OCI-LY7 (cell line): Measurements from ENCODE around the gene NR2F2. TPM values are rescaled to one million over a fixed set of nuclear protein-coding genes. Genes with fewer than 3 reads are reported as not detected.
A peak's percentile ranks its signal among the peaks of the same experiment; 100 is the strongest.

Source experiments
- BruUV-seq: library from RNA; stranded (reverse); fragments of 400-500 nt; replicated peaks from 2 replicates; lab custom pipeline; 2021; lab: Mats Ljungman, UMichigan
- CTCF ChIA-PET: fragments of 300-600 bp; sonication (Branson Sonifier 250); formaldehyde crosslinking; loops from one replicate; lab custom pipeline; 2022; ENCODE audit warnings: antibody characterized with exemption; ENCODE audit not compliant: unreplicated experiment; lab: Charles Lee
- POLR2A ChIA-PET: fragments of 300-600 bp; sonication (Branson Sonifier 250); formaldehyde crosslinking; loops from one replicate; lab custom pipeline; 2022; ENCODE audit warnings: antibody characterized with exemption; lab: Charles Lee
- DNase-seq: peaks from one replicate; pipeline ENCODE4 v3.0.0-alpha.2; 2015; ENCODE audit warnings: low spot score
- H2AFZ ChIP-seq: fragments of 200-600 bp; sonication (generic), shearing (Covaris generic); 2 replicates; pipeline ENCODE4 v1.6.1; 2014; ENCODE audit warnings: mild to moderate bottlenecking, antibody characterized with exemption, low read length, moderate library complexity
- H3K27ac ChIP-seq: fragments of 200-600 bp; sonication (generic); 2 replicates; pipeline ENCODE4 v1.5.1; 2014; ENCODE audit warnings: mixed run types, low read depth, mild to moderate bottlenecking, moderate library complexity, low read length, inconsistent platforms; ENCODE audit not compliant: poor library complexity, severe bottlenecking
- H3K36me3 ChIP-seq: fragments of 200-600 bp; sonication (generic); 2 replicates; pipeline ENCODE4 v1.6.1; 2014; ENCODE audit warnings: mild to moderate bottlenecking, antibody characterized with exemption, low read length, moderate library complexity, mixed read lengths; ENCODE audit not compliant: insufficient read depth
- H3K4me1 ChIP-seq: fragments of 200-600 bp; sonication (generic); 2 replicates; pipeline ENCODE4 v1.5.1; 2014; ENCODE audit warnings: mild to moderate bottlenecking, low read length; ENCODE audit not compliant: insufficient read depth, poor library complexity, severe bottlenecking
- H3K4me2 ChIP-seq: fragments of 200-600 bp; sonication (generic); 2 replicates; pipeline ENCODE4 v1.6.1; 2014; ENCODE audit warnings: mild to moderate bottlenecking, low read length
- H3K4me3 ChIP-seq: fragments of 200-600 bp; sonication (generic); 2 replicates; pipeline ENCODE4 v1.5.1; 2014; ENCODE audit warnings: mild to moderate bottlenecking, low read depth, low read length; ENCODE audit not compliant: poor library complexity, severe bottlenecking
- H3K79me2 ChIP-seq: fragments of 200-600 bp; sonication (generic); 2 replicates; pipeline ENCODE4 v1.6.1; 2016; ENCODE audit warnings: low read depth, mild to moderate bottlenecking, low read length, moderate library complexity, mixed read lengths; ENCODE audit not compliant: insufficient read depth
- H3K9me2 ChIP-seq: fragments of 200-600 bp; sonication (generic); 2 replicates; pipeline ENCODE4 v1.6.1; 2016; ENCODE audit warnings: mild to moderate bottlenecking, low read length, mixed read lengths; ENCODE audit not compliant: insufficient read depth
- H3K9me3 ChIP-seq: fragments of 200-600 bp; sonication (generic); 2 replicates; pipeline ENCODE4 v1.6.1; 2014; ENCODE audit warnings: mild to moderate bottlenecking, mixed run types, low read length, mixed read lengths
- H4K20me1 ChIP-seq: fragments of 200-600 bp; sonication (generic); 2 replicates; pipeline ENCODE4 v1.6.1; 2014; ENCODE audit warnings: mild to moderate bottlenecking, antibody characterized with exemption, low read length, moderate library complexity, mixed read lengths; ENCODE audit not compliant: insufficient read depth
- EZH2phosphoT487 ChIP-seq: fragments of 200-600 bp; sonication (generic); IDR thresholded peaks from 2 replicates; pipeline ENCODE4 v1.6.1; 2018; ENCODE audit warnings: low read depth, borderline replicate concordance, mild to moderate bottlenecking, mixed run types, antibody characterized with exemption, low read length, moderate library complexity, mixed read lengths
- intact Hi-C: fragments of 100-400 bp; cut with micrococcal nuclease; formaldehyde crosslinking; loops from one replicate; pipeline ENCODE4 v1.10.0; 2022; ENCODE audit not compliant: unreplicated experiment
- total RNA-seq, 2 experiments: library from RNA; depleted of rRNA in 1 of 2; stranded (reverse); fragments of >200 nt in 1 of 2; shearing (Covaris generic) in 1 of 2; gene quantifications; 2 replicates each; pipeline ENCODE4 v1.2.3, GENCODE V29; 2014 to 2022
- TF ChIP-seq, protein P1 (sequence below): fragments of 200-600 bp; sonication (generic); conservative IDR thresholded peaks from 2 replicates; pipeline ENCODE4 v1.5.1; 2014; ENCODE audit warnings: mild to moderate bottlenecking, antibody characterized with exemption, low read length, moderate library complexity, mixed read lengths

Gene NR2F2
- total RNA-seq, 2 experiments from 2014 or later: not detected

DNA sequence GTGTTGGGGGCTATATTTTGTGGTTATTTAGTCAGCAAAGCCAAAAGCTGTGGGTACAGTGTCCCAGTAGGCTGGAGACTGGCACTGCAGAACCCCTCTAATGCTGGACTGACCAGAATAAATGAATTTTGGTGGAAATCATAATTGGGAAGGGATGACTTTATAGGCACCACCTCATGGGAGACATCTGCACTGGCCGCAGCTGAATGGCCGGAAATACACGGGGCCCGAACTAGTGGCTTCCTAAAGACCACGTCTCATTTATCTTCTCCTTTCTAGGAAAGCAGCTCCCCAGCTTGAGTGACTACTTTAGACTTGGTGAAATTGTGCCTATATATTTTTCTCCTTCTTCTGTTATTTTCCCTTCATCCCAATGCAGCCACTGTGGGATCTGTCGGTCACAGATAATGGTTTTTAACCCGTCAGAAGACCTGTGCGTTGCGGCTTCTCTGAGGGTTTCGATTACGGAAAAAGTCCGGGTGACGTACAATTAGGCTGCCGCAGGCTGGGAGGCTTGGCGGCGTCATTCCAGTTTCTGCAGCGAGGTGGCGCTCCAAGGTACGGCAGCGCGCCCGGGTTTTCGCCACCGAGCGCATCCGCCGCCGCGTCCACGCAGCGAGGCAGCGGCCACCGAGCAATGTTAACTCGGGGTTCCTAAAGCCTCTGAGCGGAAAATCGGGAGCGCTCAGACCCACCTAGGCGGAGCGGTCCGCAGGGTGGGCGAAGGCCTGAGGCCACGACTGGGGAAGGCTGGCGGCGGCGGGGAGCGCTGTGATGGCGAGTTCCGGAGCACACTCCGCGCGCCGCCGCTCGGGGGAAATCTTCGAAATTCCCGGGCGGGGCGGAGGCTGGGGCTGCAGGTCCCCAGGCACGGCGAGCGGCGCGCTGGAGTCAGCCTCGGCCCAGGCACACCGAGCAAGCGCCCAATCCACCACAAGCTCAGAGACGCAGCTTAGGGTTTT is 26.3 kb downstream of the NR2F2 start:
- H3K4me3 ChIP-seq: no peak overlapping the region

DNA sequence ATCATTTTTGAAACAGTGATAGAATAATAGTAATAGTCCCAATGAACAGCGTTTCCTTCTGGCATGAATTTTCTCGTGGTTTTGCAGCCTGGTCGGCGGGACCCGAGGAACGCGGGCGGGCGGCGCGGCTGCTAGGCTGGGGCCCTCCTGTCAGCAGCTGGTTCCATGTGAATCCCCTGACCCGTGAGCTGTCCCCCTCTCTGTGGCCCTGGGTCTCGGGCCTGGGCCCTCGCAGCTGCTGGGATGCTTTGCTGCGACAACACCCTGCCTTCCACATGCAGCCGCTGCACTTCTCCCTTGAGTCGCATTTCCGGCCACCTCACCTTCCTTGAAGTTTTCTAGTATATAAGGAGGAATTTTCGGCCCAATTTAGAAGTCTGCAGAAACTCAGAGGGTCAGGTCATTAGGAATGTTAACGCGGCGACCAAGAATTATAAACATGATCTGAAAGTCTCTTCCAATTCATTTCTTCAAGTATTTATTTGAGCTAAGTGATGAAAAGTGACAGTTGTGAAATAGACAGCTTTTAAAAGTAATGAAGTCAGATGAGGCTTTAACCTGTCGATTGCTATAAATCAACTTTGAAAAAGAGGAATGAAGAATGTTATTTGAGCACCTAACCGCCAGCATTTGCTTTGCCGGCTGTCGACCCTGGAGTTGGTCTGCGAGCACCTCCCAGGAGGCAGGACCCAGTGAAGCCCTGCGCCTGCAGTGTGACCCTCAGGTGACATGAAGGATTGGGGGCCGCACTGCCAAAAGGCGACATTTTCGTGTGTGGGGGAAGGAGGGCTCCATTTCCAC is 27.7 kb downstream of the NR2F2 start:
- intact Hi-C loops: no loop called here
- CTCF ChIA-PET: no interaction called here
- H2AFZ ChIP-seq: no peak overlapping the region

More for the DNA sequence above, 26.3 kb downstream of the NR2F2 start:
- CTCF ChIA-PET: no interaction called here
- intact Hi-C loops: no loop called here
- H3K36me3 ChIP-seq: no peaks in the 10 kb centered on the region
- H3K9me3 ChIP-seq: no peaks in the 10 kb centered on the region
- no TSS peak for BruUV-seq
- no peak overlapping the region for H3K27ac ChIP-seq
- no peak overlapping the region for H3K4me2 ChIP-seq
- POLR2A ChIA-PET: no interaction called here
- H3K9me2 ChIP-seq: no peaks in the 10 kb centered on the region
- no peaks in the 10 kb centered on the region for H4K20me1 ChIP-seq
- no peak for DNase-seq
- H3K4me1 ChIP-seq: no peaks in the 10 kb centered on the region
- H2AFZ ChIP-seq: no peak overlapping the region
- TF ChIP-seq, protein P1, sequence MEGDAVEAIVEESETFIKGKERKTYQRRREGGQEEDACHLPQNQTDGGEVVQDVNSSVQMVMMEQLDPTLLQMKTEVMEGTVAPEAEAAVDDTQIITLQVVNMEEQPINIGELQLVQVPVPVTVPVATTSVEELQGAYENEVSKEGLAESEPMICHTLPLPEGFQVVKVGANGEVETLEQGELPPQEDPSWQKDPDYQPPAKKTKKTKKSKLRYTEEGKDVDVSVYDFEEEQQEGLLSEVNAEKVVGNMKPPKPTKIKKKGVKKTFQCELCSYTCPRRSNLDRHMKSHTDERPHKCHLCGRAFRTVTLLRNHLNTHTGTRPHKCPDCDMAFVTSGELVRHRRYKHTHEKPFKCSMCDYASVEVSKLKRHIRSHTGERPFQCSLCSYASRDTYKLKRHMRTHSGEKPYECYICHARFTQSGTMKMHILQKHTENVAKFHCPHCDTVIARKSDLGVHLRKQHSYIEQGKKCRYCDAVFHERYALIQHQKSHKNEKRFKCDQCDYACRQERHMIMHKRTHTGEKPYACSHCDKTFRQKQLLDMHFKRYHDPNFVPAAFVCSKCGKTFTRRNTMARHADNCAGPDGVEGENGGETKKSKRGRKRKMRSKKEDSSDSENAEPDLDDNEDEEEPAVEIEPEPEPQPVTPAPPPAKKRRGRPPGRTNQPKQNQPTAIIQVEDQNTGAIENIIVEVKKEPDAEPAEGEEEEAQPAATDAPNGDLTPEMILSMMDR: peak; percentile 49
- no peak for TF ChIP-seq EZH2phosphoT487
- no peaks in the 10 kb centered on the region for H3K79me2 ChIP-seq

More for the DNA sequence above, 27.7 kb downstream of the NR2F2 start:
- no peaks in the 10 kb centered on the region for H3K36me3 ChIP-seq
- no peak for DNase-seq
- no peaks in the 10 kb centered on the region for H3K9me3 ChIP-seq
- BruUV-seq: no TSS peak
- no peak overlapping the region for H3K27ac ChIP-seq
- no peaks in the 10 kb centered on the region for H4K20me1 ChIP-seq
- H3K79me2 ChIP-seq: no peaks in the 10 kb centered on the region
- H3K9me2 ChIP-seq: no peaks in the 10 kb centered on the region
- H3K4me2 ChIP-seq: no peak overlapping the region
- no peaks in the 10 kb centered on the region for H3K4me1 ChIP-seq
- no peak overlapping the region for H3K4me3 ChIP-seq
- POLR2A ChIA-PET: no interaction called here
- TF ChIP-seq, protein P1: no peak
- no peak for TF ChIP-seq EZH2phosphoT487
